ENCODE data around the gene PEX19. TPM values are rescaled to one million over a fixed set of nuclear protein-coding genes. Genes with fewer than 3 reads are reported as not detected.
A peak's percentile ranks its signal among the peaks of the same experiment; 100 is the strongest.

PEX19 gene
- total and polyA plus RNA-seq, 10 of the 15 experiments (the other 5 are each of a cell fraction or from before 2014, with no cell fraction given) = 27.1 to 58.1 (median 39.6) TPM

- TF ChIP-seq PBX3 (IDR thresholded peaks at IDR 0.05; ENCODE audit: insufficient replicate concordance, low read depth, low read length) (no peak), MAX (IDR thresholded peaks at IDR 0.05; ENCODE audit: low read depth, low read length) (peak; percentile 78), POU2F2 (IDR thresholded peaks at IDR 0.05; ENCODE audit: borderline replicate concordance, low read depth, low read length) (peak; percentile 34), JUND (IDR thresholded peaks at IDR 0.05; ENCODE audit: low read depth, low read length) (0 out of 2 replicates have a peak, but pooled peaks have one; percentile 45), HDGF (IDR thresholded peaks at IDR 0.05) (peak; percentile 91), IRF3 (IDR thresholded peaks at IDR 0.05) (no peak), SUZ12 (IDR thresholded peaks at IDR 0.05; ENCODE audit: unreplicated experiment) (no peak), GABPA (IDR thresholded peaks at IDR 0.05; ENCODE audit: low read depth) (no peak), MLLT1 (IDR thresholded peaks at IDR 0.05) (peak; percentile 45), SMC3 (IDR thresholded peaks at IDR 0.05; ENCODE audit: borderline replicate concordance, low read length) (no peak), NBN (IDR thresholded peaks at IDR 0.05) (peak; percentile 19), HSF1 (IDR thresholded peaks at IDR 0.05; ENCODE audit: low read depth, low read length) (no peak), POLR2A (IDR thresholded peaks at IDR 0.05; ENCODE audit: low read depth, low read length) (peak; percentile 98), CBFB (IDR thresholded peaks at IDR 0.05; ENCODE audit: low read depth) (peak; percentile 31; the same call in 1 of the 2 replicates), NRF1 (conservative IDR thresholded peaks at IDR 0.05; ENCODE audit: low read depth, low read length) (peak; percentile 96), STAT3 (IDR thresholded peaks at IDR 0.05; ENCODE audit: low read depth, low read length) (no peak), FOXM1 (IDR thresholded peaks at IDR 0.05; ENCODE audit: low read depth, low read length) (no peak), IKZF1 (conservative IDR thresholded peaks at IDR 0.05) (peak; percentile 63), SIN3A (IDR thresholded peaks at IDR 0.05; ENCODE audit: low read depth, low read length) (peak; percentile 80; the same call in 1 of the 2 replicates), SKIL (IDR thresholded peaks at IDR 0.05; ENCODE audit: low read depth, poor library complexity, severe bottlenecking) (no peak), USF1 (IDR thresholded peaks at IDR 0.05; ENCODE audit: borderline replicate concordance, extremely low read length, insufficient read depth, low read depth, low read length) (no peak)
Measured at GRCh38 chr1:160261893-160262794, 22.8 kb downstream of the PEX19 start, which contains the start of gene DCAF8 (continued).
